IMR-90 (cell line): ENCODE measurements around the gene TBC1D8. TPM values are rescaled to one million over a fixed set of nuclear protein-coding genes. Genes with fewer than 3 reads are reported as not detected.

Source experiments
- ATAC-seq: fragments of 200-7000 bp; cut with Tn5 transposase; 2 replicates; pipeline ENCODE4 v1.9.1; 2020; ENCODE audit warnings: low read depth, mild to moderate bottlenecking, moderate library complexity
- BruUV-seq: library from RNA; stranded (reverse); fragments of 400-500 nt; replicated peaks from 2 replicates; lab custom pipeline; 2021; lab: Mats Ljungman, UMichigan
- CTCF ChIA-PET: fragments of 300-600 bp; formaldehyde crosslinking; extraction: SDS; loops from one replicate; lab custom pipeline; 2021; ENCODE audit warnings: antibody characterized with exemption; lab: Yijun Ruan, JAX
- POLR2A ChIA-PET: fragments of 300-600 bp; sonication (Branson Sonifier 250); formaldehyde crosslinking; loops from one replicate; lab custom pipeline; 2022; ENCODE audit warnings: antibody characterized with exemption; ENCODE audit not compliant: unreplicated experiment; lab: Charles Lee
- DNase-seq: peaks from one replicate; pipeline ENCODE4 v3.0.0; 2013
- H2AFZ ChIP-seq: replicated peaks from 2 replicates; pipeline ENCODE3; 2013; ENCODE audit warnings: low read length, mild to moderate bottlenecking; ENCODE audit not compliant: poor library complexity
- H2AK5ac ChIP-seq: 2 replicates; pipeline ENCODE4 v1.6.1; 2013; ENCODE audit warnings: low read depth, low read length, inconsistent platforms
- H2AK9ac ChIP-seq: replicated peaks from 2 replicates; pipeline ENCODE3; 2013; ENCODE audit warnings: mild to moderate bottlenecking, low read depth, low read length, moderate library complexity; ENCODE audit not compliant: poor library complexity
- H2BK120ac ChIP-seq: 2 replicates; pipeline ENCODE4 v1.6.1; 2013; ENCODE audit warnings: low read depth, low read length, inconsistent platforms
- H2BK15ac ChIP-seq: 3 replicates; pipeline ENCODE4 v1.6.1; 2013; ENCODE audit warnings: low read depth, low read length, inconsistent platforms
- H2BK20ac ChIP-seq: 2 replicates; pipeline ENCODE4 v1.6.1; 2013; ENCODE audit warnings: low read depth, mild to moderate bottlenecking, inconsistent platforms, low read length, moderate library complexity
- H2BK5ac ChIP-seq: 2 replicates; pipeline ENCODE4 v1.6.1; 2013; ENCODE audit warnings: mild to moderate bottlenecking, low read depth, low read length, inconsistent platforms; ENCODE audit not compliant: poor library complexity, severe bottlenecking
- H3K14ac ChIP-seq: replicated peaks from 2 replicates; pipeline ENCODE4 v1.6.1; 2013; ENCODE audit warnings: low read depth, low read length, inconsistent platforms
- H3K18ac ChIP-seq: 2 replicates; pipeline ENCODE4 v1.6.1; 2013; ENCODE audit warnings: low read depth, low read length, control low read depth
- H3K23ac ChIP-seq: 2 replicates; pipeline ENCODE4 v1.6.1; 2013; ENCODE audit warnings: low read depth, low read length, inconsistent platforms
- H3K27ac ChIP-seq: 2 replicates; pipeline ENCODE4 v1.5.1; 2013; ENCODE audit warnings: mild to moderate bottlenecking, control low read depth, low read length; ENCODE audit not compliant: insufficient read depth
- H3K27me3 ChIP-seq: 2 replicates; pipeline ENCODE4 v1.6.1; 2013; ENCODE audit warnings: low read length; ENCODE audit not compliant: control insufficient read depth, insufficient read depth
- H3K36me3 ChIP-seq: 2 replicates; pipeline ENCODE4 v1.6.1; 2013; ENCODE audit warnings: low read length, mixed read lengths; ENCODE audit not compliant: control insufficient read depth, insufficient read depth
- H3K4ac ChIP-seq: 2 replicates; pipeline ENCODE4 v1.6.1; 2013; ENCODE audit warnings: low read depth, low read length, inconsistent platforms
- H3K4me1 ChIP-seq: 2 replicates; pipeline ENCODE4 v1.6.1; 2013; ENCODE audit warnings: low read length, mixed read lengths; ENCODE audit not compliant: control insufficient read depth, insufficient read depth
- H3K4me2 ChIP-seq: 2 replicates; pipeline ENCODE4 v1.6.1; 2013; ENCODE audit warnings: low read depth, mild to moderate bottlenecking, control low read depth, low read length, moderate library complexity
- H3K4me3 ChIP-seq: 2 replicates; pipeline ENCODE4 v1.5.1; 2013; ENCODE audit warnings: low read depth, mild to moderate bottlenecking, control low read depth, low read length, moderate library complexity; ENCODE audit not compliant: insufficient read depth
- H3K56ac ChIP-seq: 2 replicates; pipeline ENCODE4 v1.6.1; 2013; ENCODE audit warnings: low read length, inconsistent platforms; ENCODE audit not compliant: insufficient read depth; ENCODE audit errors: extremely low read depth
- H3K79me1 ChIP-seq, 2 experiments: 2 replicates each; pipeline ENCODE4 v1.6.1; 2013; ENCODE audit warnings: low read length in 2 of 2, inconsistent platforms in 1 of 2, low read depth in 1 of 2
- H3K9ac ChIP-seq: 2 replicates; pipeline ENCODE4 v1.6.1; 2013; ENCODE audit warnings: low read depth, low read length, control low read depth
- H3K9me1 ChIP-seq: 2 replicates; pipeline ENCODE4 v1.6.1; 2013; ENCODE audit warnings: low read length, inconsistent platforms; ENCODE audit not compliant: insufficient read depth
- H3K9me3 ChIP-seq: 2 replicates; pipeline ENCODE4 v1.6.1; 2013; ENCODE audit warnings: low read length; ENCODE audit not compliant: control insufficient read depth, insufficient read depth
- H4K20me1 ChIP-seq: 2 replicates; pipeline ENCODE4 v1.6.1; 2013; ENCODE audit warnings: low read length, inconsistent platforms; ENCODE audit not compliant: insufficient read depth
- H4K5ac ChIP-seq: 2 replicates; pipeline ENCODE4 v1.6.1; 2013; ENCODE audit warnings: mild to moderate bottlenecking, low read depth, low read length, control low read depth
- H4K8ac ChIP-seq, 2 experiments: 2 replicates each; pipeline ENCODE4 v1.6.1; 2013; ENCODE audit warnings: low read depth in 2 of 2, low read length in 2 of 2, control low read depth in 1 of 2, inconsistent platforms in 1 of 2
- H4K91ac ChIP-seq: 2 replicates; pipeline ENCODE4 v1.6.1; 2013; ENCODE audit warnings: low read depth, low read length, inconsistent platforms; ENCODE audit not compliant: insufficient read depth
- BHLHE40 ChIP-seq: fragments of 150-350 bp; IDR thresholded peaks from 2 replicates; pipeline ENCODE4 v1.6.1; 2016; ENCODE audit warnings: mild to moderate bottlenecking, low read depth, low read length
- CEBPB ChIP-seq: IDR thresholded peaks from 2 replicates; pipeline ENCODE4 v1.6.1; 2012; ENCODE audit warnings: low read depth, low read length, improper control_type of control experiment
- CHD1 ChIP-seq: IDR thresholded peaks from 2 replicates; pipeline ENCODE4 v1.6.1; 2012; ENCODE audit warnings: low read depth, low read length, improper control_type of control experiment
- CTCF ChIP-seq: conservative IDR thresholded peaks from 2 replicates; pipeline ENCODE4 v1.5.1; 2012; ENCODE audit warnings: mild to moderate bottlenecking, low read depth, low read length, improper control_type of control experiment
- MAFK ChIP-seq: IDR thresholded peaks from 2 replicates; pipeline ENCODE4 v1.6.1; 2012; ENCODE audit warnings: low read depth, low read length, improper control_type of control experiment
- MAZ ChIP-seq: IDR thresholded peaks from 2 replicates; pipeline ENCODE4 v1.6.1; 2012; ENCODE audit warnings: low read depth, mild to moderate bottlenecking, low read length, improper control_type of control experiment, moderate library complexity, borderline replicate concordance
- MXI1 ChIP-seq: IDR thresholded peaks from 2 replicates; pipeline ENCODE4 v1.6.1; 2012; ENCODE audit warnings: low read depth, mild to moderate bottlenecking, low read length, moderate library complexity, borderline replicate concordance
- NFE2L2 ChIP-seq: fragments of 150-350 bp; IDR thresholded peaks from 2 replicates; pipeline ENCODE4 v1.6.1; 2016; ENCODE audit warnings: low read depth, mild to moderate bottlenecking, low read length
- POLR2A ChIP-seq: IDR thresholded peaks from 2 replicates; pipeline ENCODE4 v1.6.1; 2012; ENCODE audit warnings: mild to moderate bottlenecking, low read depth, low read length
- RAD21 ChIP-seq: IDR thresholded peaks from 2 replicates; pipeline ENCODE4 v1.6.1; 2012; ENCODE audit warnings: low read length, improper control_type of control experiment
- RCOR1 ChIP-seq: IDR thresholded peaks from 2 replicates; pipeline ENCODE4 v1.6.1; 2012; ENCODE audit warnings: mild to moderate bottlenecking, low read length, improper control_type of control experiment; ENCODE audit not compliant: insufficient replicate concordance
- RFX5 ChIP-seq: IDR thresholded peaks from 2 replicates; pipeline ENCODE4 v1.8.0; 2012; ENCODE audit warnings: low read depth, mild to moderate bottlenecking, low read length, moderate library complexity
- SMC3 ChIP-seq: fragments of 150-350 bp; IDR thresholded peaks from 2 replicates; pipeline ENCODE4 v1.6.1; 2016; ENCODE audit warnings: low read depth, mild to moderate bottlenecking, antibody characterized with exemption, low read length, moderate library complexity
- USF2 ChIP-seq: fragments of 150-350 bp; IDR thresholded peaks from 2 replicates; pipeline ENCODE4 v1.6.1; 2017; ENCODE audit warnings: mild to moderate bottlenecking, antibody characterized with exemption, low read length, low read depth
- WGBS, 2 experiments: methylation state at CpG; one replicate each; pipeline versions ENCODE4 v1.1.5 to v1.1.7; 2013; ENCODE audit warnings: missing lambda C conversion rate in 2 of 2; ENCODE audit not compliant: insufficient read length in 1 of 2; ENCODE audit errors: extremely low coverage in 2 of 2; 5-methylcytosine and 5-hydroxymethylcytosine counted together
- dilution Hi-C: fragments of 300-500 bp; cut with HindIII; formaldehyde crosslinking; loops from one replicate; pipeline ENCODE4 v1.14.3; 2018; ENCODE audit warnings: low sequenced_read_pairs; ENCODE audit not compliant: unreplicated experiment
- in situ Hi-C: fragments of 300-500 bp; cut with MboI; formaldehyde crosslinking; loops from 3 replicates; pipeline ENCODE4 v1.14.3; 2019; ENCODE audit warnings: low sequenced_read_pairs, inconsistent platforms, mixed read lengths
- intact Hi-C: fragments of 100-400 bp; cut with micrococcal nuclease; formaldehyde crosslinking; loops from 2 replicates; pipeline ENCODE4 v1.10.0; 2022
- polyA plus RNA-seq, 3 experiments: library from polyadenylated mRNA; depleted of rRNA; stranded (reverse); fragments of >200 nt; gene quantifications; 2 replicates each; pipeline ENCODE4 v1.2.3, GENCODE V29; 2012; ENCODE audit warnings: low replicate concordance in 1 of 3
- total RNA-seq: library from RNA; depleted of rRNA; stranded (reverse); fragments of >200 nt; gene quantifications from 2 replicates; pipeline ENCODE4 v1.2.3, GENCODE V29; 2012

The TBC1D8 gene
- total and polyA plus RNA-seq, 2 of the 4 experiments (the other 2 are of a cell fraction) = 1.3 to 1.5 TPM

GRCh38 chr2:101047075-101047766, 104.0 kb downstream of the TBC1D8 start:
- H2AK9ac ChIP-seq = no peak overlapping the region
- no peak overlapping the region for H3K23ac ChIP-seq
- no peak overlapping the region for H2BK20ac ChIP-seq
- ChIA-PET CTCF (no interaction called here), POLR2A (no interaction called here)
- H3K4me3 ChIP-seq = no peak overlapping the region
- H3K18ac ChIP-seq = no peak overlapping the region
- no peak overlapping the region for H2BK5ac ChIP-seq
- H3K27me3 ChIP-seq = peaks cover 2% of the 10 kb centered on the region; the same call in 1 of the 2 replicates
- H3K79me1 ChIP-seq = 0 out of 4 replicates have a peak, but pooled peaks cover 0 to 4% of the 10 kb centered on the region in 2 experiments
- H3K56ac ChIP-seq = no peak overlapping the region
- H2AK5ac ChIP-seq = no peak overlapping the region
- no peak overlapping the region for H3K4me2 ChIP-seq
- no TSS peak for BruUV-seq
- H3K27ac ChIP-seq = no peak overlapping the region
- DNase-seq (no peak), ATAC-seq (no peak)
- no peak overlapping the region for H3K9ac ChIP-seq
- no peak for TF ChIP-seq NFE2L2
- no peak for TF ChIP-seq CHD1
- no peak for TF ChIP-seq RAD21
- TF ChIP-seq CTCF = no peak
- no peak for TF ChIP-seq POLR2A
- TF ChIP-seq SMC3 = no peak
- TF ChIP-seq MAZ = no peak
- TF ChIP-seq USF2 = no peak
- TF ChIP-seq MXI1 = no peak
- TF ChIP-seq CEBPB = no peak
- TF ChIP-seq RCOR1 = no peak
- TF ChIP-seq BHLHE40 = no peak
- TF ChIP-seq RFX5 = no peak
- no peak for TF ChIP-seq MAFK
- H4K8ac ChIP-seq = no peak overlapping the region
- dilution Hi-C loops = no loop called here
- no peak overlapping the region for H2AFZ ChIP-seq
- in situ Hi-C loops = no loop called here
- 60% methylated on average over 2 of the region's 12 CpGs; no CpG with 5 or more reads in 1 of the 2 experiments for WGBS, 2 experiments
- no peak overlapping the region for H3K4ac ChIP-seq
- no peaks in the 10 kb centered on the region; the same call in 1 of the 2 replicates for H3K4me1 ChIP-seq
- H2BK15ac ChIP-seq = no peak overlapping the region
- no peak overlapping the region for H4K91ac ChIP-seq
- intact Hi-C loops = no loop called here
- no peaks in the 10 kb centered on the region; the same call in 1 of the 2 replicates for H3K9me1 ChIP-seq
- no peaks in the 10 kb centered on the region for H4K20me1 ChIP-seq
- no peak overlapping the region for H4K5ac ChIP-seq
- H3K36me3 ChIP-seq = no peaks in the 10 kb centered on the region
- H3K9me3 ChIP-seq = no peaks in the 10 kb centered on the region
- H3K14ac ChIP-seq = no peak overlapping the region
- no peak overlapping the region for H2BK120ac ChIP-seq
